GM04503 (cell line): ENCODE results near the gene WDR54.
"Not testable (repeated sequence)": the region's sequence is repeated elsewhere in the genome, so short reads cannot be mapped to it uniquely, and the experiment has no call there.

Experiments used
- DNase-seq: peaks from one replicate; pipeline ENCODE4 v3.0.0-alpha.2; 2012; ENCODE audit warnings: low read depth

WDR54 gene

GRCh38 chr2:74406035-74406434 is 15.5 kb upstream of the WDR54 start:
- DNase-seq: no peak

DNA sequence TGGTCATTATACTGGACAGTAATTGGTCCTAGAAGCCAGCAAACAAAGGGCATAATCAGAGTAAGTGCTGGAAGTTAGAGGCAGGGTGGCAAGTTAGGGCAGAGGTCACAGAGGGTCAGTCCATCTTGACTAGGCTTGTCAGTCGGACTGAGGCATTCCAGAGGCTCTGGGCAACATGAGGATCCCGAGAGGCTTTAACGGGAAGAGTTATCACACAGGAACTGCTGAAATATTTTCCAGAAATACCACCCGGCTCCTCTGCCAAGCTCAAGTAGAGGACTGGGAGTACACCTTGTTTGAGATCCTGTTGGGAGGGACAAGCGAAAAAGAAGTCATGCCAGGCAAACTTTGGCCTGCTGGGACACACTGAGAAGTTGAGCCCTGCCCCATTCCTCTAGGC is 13.8 kb upstream of the WDR54 start:
- no peak for DNase-seq

DNA sequence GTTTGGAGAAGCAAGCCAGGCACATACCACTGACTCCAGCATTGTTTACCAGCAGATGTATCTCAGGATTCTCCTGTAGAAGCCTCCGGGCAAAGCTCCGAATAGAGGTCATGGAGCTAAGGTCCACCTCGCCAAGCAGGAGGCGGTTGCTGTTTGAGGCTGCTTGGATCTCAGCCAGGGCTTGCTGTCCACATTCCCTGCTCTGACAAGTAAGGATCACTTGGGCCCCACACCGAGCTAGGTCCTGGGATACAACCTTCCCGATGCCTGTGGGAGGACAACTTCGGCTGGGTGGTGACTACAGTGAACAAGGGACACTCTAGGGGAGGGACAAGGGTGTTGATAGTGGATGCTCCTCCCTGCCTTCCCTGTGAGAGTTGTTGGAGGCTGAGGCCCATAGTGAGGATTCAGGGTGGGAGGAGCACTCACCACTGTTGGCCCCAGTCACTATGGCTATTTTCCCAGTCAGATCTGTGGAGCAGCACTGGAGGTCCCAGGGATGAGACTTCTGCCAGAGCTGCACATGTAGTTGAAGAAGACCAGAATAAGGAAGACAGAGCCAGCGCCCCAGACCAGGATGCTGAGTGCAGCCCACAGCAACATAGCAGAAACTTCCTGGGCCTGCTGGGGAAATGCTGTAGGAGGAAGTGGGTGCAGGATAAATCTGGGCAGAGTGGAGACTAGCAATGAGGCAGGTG is 8.4 kb upstream of the WDR54 start:
- DNase-seq: no peak

- no peak for DNase-seq
These were observed 7.1 kb upstream of the WDR54 start for GRCh38 chr2:74414441-74414840.

DNA sequence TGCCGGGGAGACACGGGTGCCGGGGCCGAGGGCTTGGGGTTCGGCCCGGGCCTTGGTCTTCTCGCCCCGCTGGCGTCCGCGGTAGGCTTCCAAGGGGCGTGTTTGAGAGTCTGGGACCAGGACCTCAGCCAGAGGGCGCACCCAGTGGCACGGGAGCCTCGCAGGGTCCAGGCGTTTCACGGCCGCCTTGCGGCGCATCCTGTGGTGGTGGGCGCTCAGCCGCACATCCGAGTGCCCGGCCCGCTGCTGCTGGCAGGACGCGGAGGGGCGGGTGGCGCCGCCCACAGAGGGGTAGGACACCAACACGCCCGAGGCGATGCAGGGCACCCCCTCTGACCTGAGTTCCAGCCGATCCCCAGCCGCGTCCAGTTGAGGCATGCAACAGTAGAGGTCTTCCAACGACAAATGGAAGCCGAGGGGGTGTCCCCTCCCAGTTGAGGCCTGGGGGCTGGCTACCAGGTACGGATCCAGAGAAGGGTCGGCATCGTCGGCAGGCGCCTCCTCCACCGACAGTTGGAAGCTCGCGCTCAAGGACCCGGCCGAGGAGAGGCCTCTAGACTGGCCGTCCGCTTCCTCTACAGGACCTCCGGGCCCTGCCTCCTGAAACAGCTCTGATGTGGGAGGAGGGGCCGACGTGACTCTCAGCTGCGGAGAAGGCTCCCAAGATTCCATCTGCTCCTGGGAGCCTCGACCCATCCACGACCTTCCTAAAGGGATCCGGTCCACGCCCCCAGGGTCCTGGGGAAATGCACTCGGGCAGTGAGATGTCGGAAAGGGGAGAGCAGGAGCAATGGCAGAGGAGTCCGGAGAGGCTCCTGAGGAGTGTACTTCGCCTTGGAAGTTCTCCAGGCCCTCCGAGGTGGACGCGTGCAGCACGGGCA is 6.4 kb upstream of the WDR54 start:
- no peak for DNase-seq

- no peak for DNase-seq
These were observed 5.7 kb upstream of the WDR54 start for GRCh38 chr2:74415762-74416395.

DNA sequence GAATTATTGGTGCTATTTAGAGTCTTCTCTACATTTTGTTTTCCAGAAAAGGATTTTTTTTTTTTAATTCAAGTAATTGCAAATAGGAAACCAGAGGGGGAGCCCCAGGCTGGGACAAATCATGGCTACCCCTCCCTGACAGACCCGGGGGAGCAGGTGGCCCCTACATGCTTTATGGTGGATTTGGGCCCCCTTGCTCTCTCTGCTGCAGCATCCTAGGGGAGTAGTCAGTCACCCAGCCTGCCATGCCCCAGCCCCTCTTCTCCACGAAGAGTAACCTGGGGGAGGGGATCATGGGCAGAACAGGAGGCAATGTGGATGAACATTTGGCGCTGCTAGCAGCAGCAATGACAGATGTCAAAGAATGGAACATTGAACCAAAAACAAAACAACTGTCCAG is 4.8 kb upstream of the WDR54 start:
- no peak for DNase-seq

GRCh38 chr2:74417197-74417596 is 4.3 kb upstream of the WDR54 start:
- DNase-seq: no peak

GRCh38 chr2:74417763-74418162 is 3.8 kb upstream of the WDR54 start:
- DNase-seq: no peak

DNA sequence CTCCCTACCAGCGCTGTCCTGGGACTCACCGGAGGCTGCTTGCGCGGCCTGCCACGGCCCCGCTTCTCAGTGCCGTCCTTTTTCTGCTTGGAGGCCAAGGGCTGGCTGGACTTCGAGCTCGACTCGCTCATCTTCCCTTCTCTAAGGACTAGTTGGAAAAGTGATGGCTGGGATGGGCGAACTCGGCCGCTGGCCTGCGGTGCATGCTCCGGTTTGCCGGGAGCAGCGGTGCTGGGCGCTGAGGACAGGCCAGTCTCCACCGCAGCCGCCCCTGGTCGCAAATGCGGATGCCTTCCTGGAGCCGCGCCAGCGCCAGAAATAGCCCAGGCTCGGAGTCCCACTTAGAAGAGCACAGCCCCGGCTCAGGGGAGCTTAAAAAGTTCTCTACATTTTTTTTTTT is 3.2 kb upstream of the WDR54 start:
- no peak for DNase-seq

- DNase-seq: no peak
These were observed 2.2 kb upstream of the WDR54 start for GRCh38 chr2:74419345-74419744.

GRCh38 chr2:74420006-74420405 is 1.5 kb upstream of the WDR54 start:
- DNase-seq: no peak

- not testable (repeated sequence) for DNase-seq
These were observed 957 bp upstream of the WDR54 start for GRCh38 chr2:74420443-74421103.

DNA sequence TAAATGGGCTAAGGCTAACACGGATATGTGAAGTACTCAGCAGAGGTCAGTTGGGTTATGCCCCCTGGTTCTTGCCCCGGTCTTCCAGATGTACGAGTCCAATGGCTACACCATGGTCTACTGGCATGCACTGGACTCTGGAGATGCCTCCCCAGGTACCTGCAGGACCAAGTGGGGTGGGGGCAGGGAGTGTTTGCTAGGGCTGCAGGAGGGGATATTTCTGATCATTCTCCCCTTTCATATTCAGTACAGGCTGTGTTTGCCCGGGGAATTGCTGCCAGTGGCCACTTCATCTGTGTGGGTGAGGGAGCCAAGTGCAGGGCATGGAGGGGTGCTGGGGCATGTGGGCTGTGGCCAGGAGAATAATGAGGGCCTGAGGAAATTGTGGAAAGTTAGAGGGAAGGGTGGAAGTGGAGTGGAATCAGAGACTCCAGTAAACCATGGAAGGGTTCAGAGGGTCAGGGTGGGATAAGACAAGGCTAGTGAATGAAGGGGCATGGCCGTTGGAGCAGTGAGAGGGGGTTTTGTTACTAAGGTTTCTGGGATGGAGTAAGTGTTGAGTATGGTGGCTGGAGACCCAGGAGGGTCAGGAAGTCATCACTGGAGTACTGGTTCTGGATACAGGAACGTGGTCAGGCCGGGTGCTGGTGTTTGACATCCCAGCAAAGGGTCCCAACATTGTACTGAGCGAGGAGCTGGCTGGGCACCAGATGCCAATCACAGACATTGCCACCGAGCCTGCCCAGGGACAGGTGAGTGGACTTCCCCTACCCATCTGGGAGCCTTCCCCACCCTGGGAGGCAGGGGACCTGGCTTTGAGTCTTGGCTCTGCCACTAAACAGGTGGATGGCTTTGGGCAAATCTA is 1.9 kb downstream of the WDR54 start:
- no peak for DNase-seq

- no peak for DNase-seq
These were observed 2.8 kb downstream of the WDR54 start for GRCh38 chr2:74424139-74424992.

DNA sequence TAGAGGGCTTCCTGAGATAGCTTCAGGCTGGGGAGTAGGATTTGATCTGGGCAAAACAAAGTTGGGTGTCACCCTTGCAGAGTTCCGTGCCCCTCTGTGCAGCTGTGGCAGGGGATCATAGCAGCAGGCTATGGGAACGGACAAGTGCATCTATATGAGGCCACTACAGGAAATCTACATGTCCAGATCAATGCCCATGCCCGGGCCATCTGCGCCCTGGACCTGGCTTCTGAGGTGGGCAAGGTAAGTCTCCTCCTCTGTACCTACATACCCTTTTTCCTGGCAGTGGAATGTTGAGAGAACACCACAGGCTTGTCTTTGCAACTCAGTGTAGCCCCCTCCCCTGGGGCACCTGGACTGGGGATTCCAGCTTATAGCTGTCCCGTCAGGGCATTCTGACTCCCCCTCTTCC is 3.5 kb downstream of the WDR54 start:
- DNase-seq: no peak

DNA sequence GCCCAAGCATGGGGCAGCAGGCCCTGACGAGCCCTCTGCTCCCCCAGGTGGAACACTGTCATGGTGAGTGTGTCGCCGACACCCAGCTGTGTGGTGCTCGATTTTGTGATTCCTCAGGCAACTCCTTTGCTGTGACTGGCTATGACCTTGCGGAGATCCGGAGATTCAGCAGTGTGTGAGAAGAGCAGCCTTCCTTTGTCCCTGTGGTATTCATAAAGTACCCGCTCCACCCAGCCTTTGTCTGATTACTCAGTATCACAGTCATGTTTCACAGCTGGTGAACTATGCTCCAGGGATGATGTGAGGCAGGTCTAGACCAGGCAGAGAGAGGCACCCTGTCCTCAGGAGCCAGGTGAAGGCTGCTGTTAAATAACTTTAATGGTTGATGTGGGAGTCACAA is 4.0 kb downstream of the WDR54 start:
- no peak for DNase-seq

- no peak for DNase-seq
These were observed 4.7 kb downstream of the WDR54 start for GRCh38 chr2:74426181-74426758.

- DNase-seq: no peak
These were observed 6.0 kb downstream of the WDR54 start for GRCh38 chr2:74427551-74427950.

DNA sequence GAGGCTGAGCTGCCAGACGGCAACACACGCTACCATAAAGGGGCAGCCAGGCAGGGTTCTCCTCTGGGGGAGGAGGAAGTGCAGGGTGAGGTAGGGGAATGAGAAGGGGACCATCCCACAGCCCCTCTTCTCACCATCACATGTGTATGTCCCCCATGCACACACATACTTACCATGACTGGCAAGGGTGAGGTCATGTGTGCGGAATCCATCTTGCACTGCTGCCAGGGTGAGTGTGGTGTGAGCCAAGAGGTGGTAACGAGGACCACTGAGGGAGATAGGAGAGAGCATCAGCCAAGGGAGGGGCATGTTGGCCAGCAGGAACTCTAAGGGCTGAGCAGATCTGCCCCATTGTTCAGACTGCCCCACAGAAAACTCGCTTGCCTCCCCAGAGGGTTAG is 7.1 kb downstream of the WDR54 start:
- no peak for DNase-seq
